ENCODE data around the gene SPATA6L.

SPATA6L gene

GRCh38 chr9:4584636-4585035 lies 81.6 kb downstream of the SPATA6L start:
- DNase-seq (ENCODE audit: low read depth in 2 of 2), result no peak

GRCh38 chr9:4583001-4583400 lies 83.3 kb downstream of the SPATA6L start:
- no peak for DNase-seq (ENCODE audit: low read depth in 2 of 2)

GRCh38 chr9:4581861-4582565 lies 84.3 kb downstream of the SPATA6L start:
- no peak for DNase-seq (ENCODE audit: low read depth in 2 of 2)

- no peak for DNase-seq (ENCODE audit: low read depth in 2 of 2)
These were observed 85.1 kb downstream of the SPATA6L start for GRCh38 chr9:4581035-4581760.

GRCh38 chr9:4579001-4579400 lies 87.3 kb downstream of the SPATA6L start:
- DNase-seq (ENCODE audit: low read depth in 2 of 2), result no peak

GRCh38 chr9:4576448-4576847 lies 89.8 kb downstream of the SPATA6L start:
- DNase-seq (ENCODE audit: low read depth in 2 of 2), result no peak

GRCh38 chr9:4575997-4576396 lies 90.3 kb downstream of the SPATA6L start:
- no peak for DNase-seq (ENCODE audit: low read depth in 2 of 2)

GRCh38 chr9:4574657-4575243 lies 91.5 kb downstream of the SPATA6L start:
- DNase-seq (ENCODE audit: low read depth in 2 of 2), result no peak

GRCh38 chr9:4573634-4574389 lies 92.5 kb downstream of the SPATA6L start:
- no peak for DNase-seq (ENCODE audit: low read depth in 2 of 2)

- no peak for DNase-seq (ENCODE audit: low read depth in 2 of 2)
These were observed 93.1 kb downstream of the SPATA6L start for GRCh38 chr9:4573176-4573575.

GRCh38 chr9:4572184-4572826 lies 94.0 kb downstream of the SPATA6L start:
- DNase-seq (ENCODE audit: low read depth in 2 of 2), result no peak

GRCh38 chr9:4569101-4569500 lies 97.2 kb downstream of the SPATA6L start:
- no peak for DNase-seq (ENCODE audit: low read depth in 2 of 2)

GRCh38 chr9:4567601-4568000 lies 98.7 kb downstream of the SPATA6L start:
- no peak for DNase-seq (ENCODE audit: low read depth in 2 of 2)

- no peak for DNase-seq (ENCODE audit: low read depth in 2 of 2)
These were observed 99.5 kb downstream of the SPATA6L start for GRCh38 chr9:4566806-4567205.

- no peak for DNase-seq (ENCODE audit: low read depth in 2 of 2)
These were observed 103.2 kb downstream of the SPATA6L start for GRCh38 chr9:4563105-4563504.

- no peak for DNase-seq (ENCODE audit: low read depth in 2 of 2)
These were observed 106.8 kb downstream of the SPATA6L start for GRCh38 chr9:4559261-4560182.

GRCh38 chr9:4558371-4558998 lies 107.8 kb downstream of the SPATA6L start:
- no peak for DNase-seq (ENCODE audit: low read depth in 2 of 2)

GRCh38 chr9:4555236-4555635 lies 111.0 kb downstream of the SPATA6L start:
- DNase-seq (ENCODE audit: low read depth in 2 of 2), result no peak

- DNase-seq (ENCODE audit: low read depth in 2 of 2), result no peak
These were observed 112.3 kb downstream of the SPATA6L start for GRCh38 chr9:4553951-4554381.
